ENCODE data around the gene ZCCHC14.
A peak's percentile ranks its signal among the peaks of the same experiment; 100 is the strongest.
"Not testable (repeated sequence)": the region's sequence is repeated elsewhere in the genome, so short reads cannot be mapped to it uniquely, and the experiment has no call there.

ZCCHC14 gene

GRCh38 chr16:87524407-87524806 is 31.6 kb upstream of the ZCCHC14 start:
- no peak for DNase-seq (ENCODE audit: low read depth)

- DNase-seq (ENCODE audit: low read depth): not testable (repeated sequence)
Measured at GRCh38 chr16:87523605-87524004, 30.8 kb upstream of the ZCCHC14 start.

GRCh38 chr16:87521764-87522163 is 28.9 kb upstream of the ZCCHC14 start:
- DNase-seq (ENCODE audit: low read depth): not testable (repeated sequence)

- DNase-seq (ENCODE audit: low read depth): not testable (repeated sequence)
Measured at GRCh38 chr16:87519170-87519569, 26.3 kb upstream of the ZCCHC14 start.

- DNase-seq (ENCODE audit: low read depth): not testable (repeated sequence)
Measured at GRCh38 chr16:87518430-87519051, 25.7 kb upstream of the ZCCHC14 start.

GRCh38 chr16:87517610-87518429 is 25.0 kb upstream of the ZCCHC14 start:
- not testable (repeated sequence) for DNase-seq (ENCODE audit: low read depth)

- no peak for DNase-seq (ENCODE audit: low read depth)
Measured at GRCh38 chr16:87516361-87516760, 23.5 kb upstream of the ZCCHC14 start.

GRCh38 chr16:87515475-87516330 is 22.9 kb upstream of the ZCCHC14 start:
- no peak for DNase-seq (ENCODE audit: low read depth)

- not testable (repeated sequence) for DNase-seq (ENCODE audit: low read depth)
Measured at GRCh38 chr16:87509778-87510177, 17.0 kb upstream of the ZCCHC14 start.

- DNase-seq (ENCODE audit: low read depth): no peak
Measured at GRCh38 chr16:87507351-87508069, 14.7 kb upstream of the ZCCHC14 start.

- DNase-seq (ENCODE audit: low read depth): no peak
Measured at GRCh38 chr16:87506423-87507350, 13.9 kb upstream of the ZCCHC14 start.

- no peak for DNase-seq (ENCODE audit: low read depth)
Measured at GRCh38 chr16:87505834-87506233, 13.0 kb upstream of the ZCCHC14 start.

- DNase-seq (ENCODE audit: low read depth): not testable (repeated sequence)
Measured at GRCh38 chr16:87503232-87503937, 10.6 kb upstream of the ZCCHC14 start.

- DNase-seq (ENCODE audit: low read depth): no peak
Measured at GRCh38 chr16:87502308-87502969, 9.6 kb upstream of the ZCCHC14 start.

GRCh38 chr16:87501117-87501516 is 8.3 kb upstream of the ZCCHC14 start:
- no peak for DNase-seq (ENCODE audit: low read depth)

GRCh38 chr16:87499189-87499486 is 6.3 kb upstream of the ZCCHC14 start:
- DNase-seq (ENCODE audit: low read depth): peak; percentile 74

GRCh38 chr16:87498324-87499188 is 5.7 kb upstream of the ZCCHC14 start:
- no peak for DNase-seq (ENCODE audit: low read depth)

- DNase-seq (ENCODE audit: low read depth): not testable (repeated sequence)
Measured at GRCh38 chr16:87497767-87498290, 5.0 kb upstream of the ZCCHC14 start.

Data from amniotic epithelial cell (primary cell).